Testis (tissue), 2 donors: ENCODE data around the gene RBM20.

Experiments used
- POLR2A ChIP-seq: fragments of 450-650 bp; IDR thresholded peaks from one replicate; pipeline ENCODE4 v1.6.1; 2017; ENCODE audit warnings: antibody characterized with exemption, mild to moderate bottlenecking, moderate library complexity
- TF ChIP-seq, protein P1 (sequence below), 3 experiments: fragments of 450-650 bp in 2 of 3; fragments of 200-600 bp in 1 of 3; sonication (generic) in 1 of 3; IDR thresholded peaks; one replicate each; pipeline ENCODE4 v1.5.1; 2016 to 2019; ENCODE audit warnings: antibody characterized with exemption in 3 of 3, mild to moderate bottlenecking in 2 of 3, moderate library complexity in 1 of 3

DNA sequence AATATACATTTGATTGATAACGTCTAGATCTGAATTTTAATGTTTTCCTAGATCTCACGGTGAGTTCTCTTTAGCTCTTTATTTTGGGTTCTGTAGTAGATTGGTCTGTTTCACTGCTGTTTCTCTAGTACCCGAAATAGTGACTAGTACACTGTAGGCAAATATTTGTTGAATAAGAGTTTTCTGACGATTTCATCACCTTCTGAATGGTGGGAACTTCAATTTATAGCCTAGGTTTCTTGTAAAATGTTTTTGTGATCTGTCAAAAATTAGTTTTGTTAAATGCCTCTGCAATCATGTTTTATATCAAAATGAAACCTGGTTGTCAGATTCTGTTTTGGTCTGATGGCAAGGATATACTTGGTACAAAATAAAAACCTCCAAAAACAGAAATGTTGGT is 237.8 kb downstream of the RBM20 start:
- TF ChIP-seq, protein P1, sequence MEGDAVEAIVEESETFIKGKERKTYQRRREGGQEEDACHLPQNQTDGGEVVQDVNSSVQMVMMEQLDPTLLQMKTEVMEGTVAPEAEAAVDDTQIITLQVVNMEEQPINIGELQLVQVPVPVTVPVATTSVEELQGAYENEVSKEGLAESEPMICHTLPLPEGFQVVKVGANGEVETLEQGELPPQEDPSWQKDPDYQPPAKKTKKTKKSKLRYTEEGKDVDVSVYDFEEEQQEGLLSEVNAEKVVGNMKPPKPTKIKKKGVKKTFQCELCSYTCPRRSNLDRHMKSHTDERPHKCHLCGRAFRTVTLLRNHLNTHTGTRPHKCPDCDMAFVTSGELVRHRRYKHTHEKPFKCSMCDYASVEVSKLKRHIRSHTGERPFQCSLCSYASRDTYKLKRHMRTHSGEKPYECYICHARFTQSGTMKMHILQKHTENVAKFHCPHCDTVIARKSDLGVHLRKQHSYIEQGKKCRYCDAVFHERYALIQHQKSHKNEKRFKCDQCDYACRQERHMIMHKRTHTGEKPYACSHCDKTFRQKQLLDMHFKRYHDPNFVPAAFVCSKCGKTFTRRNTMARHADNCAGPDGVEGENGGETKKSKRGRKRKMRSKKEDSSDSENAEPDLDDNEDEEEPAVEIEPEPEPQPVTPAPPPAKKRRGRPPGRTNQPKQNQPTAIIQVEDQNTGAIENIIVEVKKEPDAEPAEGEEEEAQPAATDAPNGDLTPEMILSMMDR (IDR thresholded peaks at IDR 0.05): no peak
- no peak for TF ChIP-seq POLR2A
